Right atrium auricular region (tissue), 2 donors: ENCODE measurements around the gene ABCF3. TPM values are rescaled to one million over a fixed set of nuclear protein-coding genes. Genes with fewer than 3 reads are reported as not detected.
A peak's percentile ranks its signal among the peaks of the same experiment; 100 is the strongest.

Experiments
- DNase-seq: peaks from one replicate; pipeline ENCODE4 v3.0.0-alpha.2; 2019; ENCODE audit warnings: low spot score
- H3K27ac ChIP-seq, 2 donors: fragments of 200-600 bp; sonication (generic); 1 replicate in 1 of 2; 2 replicates in 1 of 2; pipeline ENCODE4 v1.5.1; 2016 to 2019
- H3K27me3 ChIP-seq, 2 donors: fragments of 200-600 bp; sonication (generic); one replicate each; pipeline versions ENCODE4 v1.5.1 to v1.6.0; 2017 to 2019
- H3K36me3 ChIP-seq: fragments of 200-600 bp; sonication (generic); one replicate; pipeline ENCODE4 v1.5.1; 2016
- H3K4me1 ChIP-seq, 2 donors: fragments of 200-600 bp; sonication (generic); one replicate each; pipeline versions ENCODE4 v1.5.1 to v1.6.0; 2017 to 2019
- H3K4me3 ChIP-seq, 2 donors: fragments of 200-600 bp; sonication (generic); 1 replicate in 1 of 2; 2 replicates in 1 of 2; pipeline ENCODE4 v1.5.1; 2017 to 2019; ENCODE audit warnings: mild to moderate bottlenecking in 1 of 2, moderate library complexity in 1 of 2
- H3K9me3 ChIP-seq, 2 donors: fragments of 200-600 bp; sonication (generic); one replicate each; pipeline ENCODE4 v1.5.1; 2019
- total RNA-seq, 2 donors: library from RNA; depleted of rRNA; stranded (reverse); fragments of >200 nt; gene quantifications; one replicate each; pipeline ENCODE4 v1.1.0, GENCODE V29; 2016
- TF ChIP-seq, protein P1 (sequence below), 2 donors: fragments of 200-600 bp; sonication (generic); IDR thresholded peaks; one replicate each; pipeline ENCODE4 v1.5.1; 2019; ENCODE audit warnings: antibody characterized with exemption in 2 of 2

Gene ABCF3
- total RNA-seq, 2 donors from 2014 or later, result 42.8 to 47.9 TPM

DNA sequence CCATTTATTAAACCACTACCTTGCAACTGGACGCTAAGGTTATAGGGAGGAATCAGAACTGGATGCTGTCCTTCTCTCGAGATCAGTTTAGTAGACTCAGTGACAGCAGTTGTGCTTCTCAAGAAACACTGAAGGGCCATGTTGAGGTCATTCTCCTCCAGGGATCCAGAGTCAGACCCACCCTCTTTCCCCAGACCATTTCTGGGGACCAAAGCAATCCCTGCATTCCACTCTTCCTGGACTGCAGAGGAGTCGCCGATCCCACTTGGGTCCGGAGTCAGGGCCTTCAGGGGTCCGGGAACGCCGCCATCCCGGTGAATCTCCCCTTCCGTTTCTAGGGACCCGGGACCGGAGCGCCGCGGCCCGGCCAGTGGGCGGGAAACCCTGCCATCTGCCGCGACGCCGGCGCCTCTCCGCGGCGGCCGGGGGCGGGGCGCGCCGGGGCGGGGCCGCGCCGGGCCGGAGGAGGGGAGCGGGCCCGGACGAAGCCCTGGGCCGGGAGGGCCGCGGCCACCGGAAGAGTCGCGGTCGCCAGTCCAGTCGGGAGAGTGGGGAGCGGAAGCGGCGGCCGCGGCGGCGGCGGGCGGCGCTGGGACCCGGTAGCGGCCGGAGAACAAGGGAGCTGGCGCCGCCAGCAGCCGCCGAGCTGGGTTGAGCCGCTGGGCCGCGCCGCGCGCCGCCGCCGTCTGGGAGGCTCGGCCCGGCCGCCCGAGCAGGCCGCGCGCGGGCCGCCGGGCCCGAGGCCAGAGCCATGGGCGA is 30.9 kb upstream of the ABCF3 start, which contains the start of gene DVL3:
Gene DVL3 (plus strand): TSS at position 493 of the 759 bp plus-strand sequence. CDS start 259 bp downstream, at position 752.
- Histone ChIP-seq H3K36me3 (no peaks in the 10 kb centered on the region), H3K4me1 (peaks cover 0 to 50% of the 10 kb centered on the region in 2 donors), H3K27me3 (no peaks in the 10 kb centered on the region), H3K4me3 (peak within 1 kb of the TSS; percentile 79 to 95), H3K27ac (peak within 1 kb of the TSS; percentile 88 to 89), H3K9me3 (no peaks in the 10 kb centered on the region)
- DNase-seq, result no peak
- TF ChIP-seq, protein P1, sequence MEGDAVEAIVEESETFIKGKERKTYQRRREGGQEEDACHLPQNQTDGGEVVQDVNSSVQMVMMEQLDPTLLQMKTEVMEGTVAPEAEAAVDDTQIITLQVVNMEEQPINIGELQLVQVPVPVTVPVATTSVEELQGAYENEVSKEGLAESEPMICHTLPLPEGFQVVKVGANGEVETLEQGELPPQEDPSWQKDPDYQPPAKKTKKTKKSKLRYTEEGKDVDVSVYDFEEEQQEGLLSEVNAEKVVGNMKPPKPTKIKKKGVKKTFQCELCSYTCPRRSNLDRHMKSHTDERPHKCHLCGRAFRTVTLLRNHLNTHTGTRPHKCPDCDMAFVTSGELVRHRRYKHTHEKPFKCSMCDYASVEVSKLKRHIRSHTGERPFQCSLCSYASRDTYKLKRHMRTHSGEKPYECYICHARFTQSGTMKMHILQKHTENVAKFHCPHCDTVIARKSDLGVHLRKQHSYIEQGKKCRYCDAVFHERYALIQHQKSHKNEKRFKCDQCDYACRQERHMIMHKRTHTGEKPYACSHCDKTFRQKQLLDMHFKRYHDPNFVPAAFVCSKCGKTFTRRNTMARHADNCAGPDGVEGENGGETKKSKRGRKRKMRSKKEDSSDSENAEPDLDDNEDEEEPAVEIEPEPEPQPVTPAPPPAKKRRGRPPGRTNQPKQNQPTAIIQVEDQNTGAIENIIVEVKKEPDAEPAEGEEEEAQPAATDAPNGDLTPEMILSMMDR (IDR thresholded peaks at IDR 0.05), result no peak

DNA sequence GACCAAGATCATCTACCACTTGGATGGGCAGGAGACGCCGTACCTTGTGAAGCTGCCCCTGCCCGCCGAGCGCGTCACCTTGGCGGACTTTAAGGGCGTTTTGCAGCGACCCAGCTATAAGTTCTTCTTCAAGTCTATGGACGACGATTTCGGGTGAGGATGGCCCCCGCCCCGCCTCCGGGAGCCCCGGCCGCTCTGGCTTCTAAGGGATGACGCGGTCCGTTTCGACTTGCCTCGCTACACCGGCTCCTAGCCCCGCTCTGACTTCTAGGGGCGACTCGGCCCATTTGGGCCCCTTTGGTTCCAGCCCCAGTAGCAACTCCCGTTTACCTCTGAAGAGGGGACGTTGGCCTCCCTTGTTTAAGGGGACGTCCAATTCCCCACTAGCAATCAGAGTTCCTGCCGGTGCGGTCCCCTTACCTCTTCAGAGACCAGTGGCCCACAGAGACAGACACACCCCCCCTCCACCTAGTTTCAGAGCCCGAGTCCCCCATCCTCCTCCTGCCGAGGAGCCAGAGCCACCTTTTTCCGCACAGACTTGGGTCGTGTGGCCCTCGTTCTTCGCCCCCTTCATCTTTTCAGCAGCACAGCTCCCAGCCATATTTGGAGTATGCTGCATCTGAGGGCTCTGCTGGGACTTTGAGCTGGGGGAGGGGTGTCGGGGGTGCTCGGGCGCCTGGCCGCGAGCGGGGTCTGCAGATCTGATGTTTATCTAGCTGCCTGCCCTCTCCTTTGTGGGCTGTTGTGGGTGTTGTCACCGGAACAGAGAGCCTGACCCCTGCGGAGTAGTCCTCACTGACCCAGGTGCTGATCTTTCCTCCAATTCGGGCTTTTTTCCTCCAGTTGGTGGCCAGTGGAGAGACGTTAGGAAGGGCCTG is 30.1 kb upstream of the ABCF3 start:
- Histone ChIP-seq H3K27me3 (no peaks in the 10 kb centered on the region), H3K9me3 (no peaks in the 10 kb centered on the region), H3K27ac (peak overlapping the region; percentile 88 to 89), H3K36me3 (no peaks in the 10 kb centered on the region), H3K4me3 (peak overlapping the region; percentile 79 to 95), H3K4me1 (peaks cover 0 to 58% of the 10 kb centered on the region in 2 donors)
- DNase-seq, result peak; percentile 70
- TF ChIP-seq, protein P1 (IDR thresholded peaks at IDR 0.05), result no peak

DNA sequence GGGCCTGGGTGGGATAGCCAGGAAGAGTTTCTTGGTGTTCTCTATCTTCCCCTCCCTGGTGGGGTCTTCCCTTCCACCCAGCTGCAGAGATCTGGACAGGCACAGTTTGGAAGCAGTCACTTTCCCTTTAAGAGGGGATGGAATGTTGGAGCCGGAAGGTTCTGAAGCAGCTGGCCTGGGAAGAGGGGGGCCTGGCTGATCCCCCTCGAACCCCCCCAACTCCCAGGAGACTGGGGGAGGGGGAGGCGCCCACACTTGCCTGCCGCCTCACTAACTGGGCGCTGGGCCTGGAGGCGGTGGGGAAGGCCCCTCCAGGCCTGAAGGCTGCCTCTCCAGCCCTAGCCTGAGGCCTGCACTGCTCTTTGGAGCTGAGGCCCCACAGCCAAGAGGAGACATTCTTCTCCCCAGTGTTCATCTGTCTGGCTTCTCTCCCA is 29.5 kb upstream of the ABCF3 start:
- Histone ChIP-seq H3K4me1 (peaks cover 0 to 64% of the 10 kb centered on the region in 2 donors), H3K27ac (peak overlapping the region; percentile 88 to 89), H3K9me3 (no peaks in the 10 kb centered on the region)

DNA sequence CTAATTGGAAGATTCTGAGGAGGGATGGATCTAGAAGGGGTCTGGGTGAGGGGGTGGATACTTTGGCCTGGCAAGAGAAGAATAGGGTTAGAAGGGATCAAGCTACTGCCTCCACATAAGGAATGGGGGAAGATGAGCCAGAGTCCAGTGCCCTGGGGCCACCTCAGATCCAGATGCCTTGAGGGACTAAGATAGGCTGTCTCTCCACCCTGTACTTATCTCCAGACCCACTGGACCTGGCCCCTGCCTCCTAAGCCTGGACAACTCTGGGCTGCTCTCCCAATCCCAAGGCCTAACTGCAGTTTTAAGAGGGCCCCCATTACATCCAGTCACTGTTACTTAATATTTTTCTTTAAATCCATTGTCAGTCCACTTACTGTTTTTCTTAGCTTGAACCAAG is 28.8 kb upstream of the ABCF3 start:
- peaks cover 0 to 71% of the 10 kb centered on the region in 2 donors for H3K4me1 ChIP-seq
- no peaks in the 10 kb centered on the region for H3K36me3 ChIP-seq
- H3K9me3 ChIP-seq, result no peaks in the 10 kb centered on the region
- TF ChIP-seq, protein P1 (IDR thresholded peaks at IDR 0.05), result no peak
- no peaks in the 10 kb centered on the region for H3K27me3 ChIP-seq
- peak overlapping the region; percentile 79 to 95 for H3K4me3 ChIP-seq
- DNase-seq, result no peak
- H3K27ac ChIP-seq, result peak overlapping the region; percentile 88 to 89

More for the DNA sequence above, 29.5 kb upstream of the ABCF3 start:
- no peaks in the 10 kb centered on the region for H3K27me3 ChIP-seq
- TF ChIP-seq, protein P1 (IDR thresholded peaks at IDR 0.05), result no peak
- DNase-seq, result no peak
- H3K36me3 ChIP-seq, result no peaks in the 10 kb centered on the region
- H3K4me3 ChIP-seq, result peak overlapping the region; percentile 79 to 95

DNA sequence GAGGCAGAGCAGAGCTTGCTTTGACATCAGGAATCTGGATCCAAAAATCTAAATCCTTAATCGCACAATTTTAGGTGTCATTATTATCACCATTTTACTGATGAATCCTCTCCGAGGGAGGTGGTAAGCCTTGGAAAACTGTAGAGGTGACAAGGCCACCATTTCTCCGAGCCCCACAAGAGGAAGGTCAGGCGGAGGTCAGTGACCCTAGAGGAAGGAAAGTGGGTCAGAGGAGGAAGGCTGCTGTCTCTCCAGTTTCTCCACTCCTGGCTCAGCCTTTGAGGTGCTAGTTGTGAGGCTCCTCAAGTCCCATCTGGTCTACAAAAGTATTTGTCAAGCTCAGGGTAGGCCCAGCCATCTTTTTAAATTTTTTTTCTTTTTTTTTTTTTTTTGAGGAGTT is 27.6 kb upstream of the ABCF3 start:
- no peak overlapping the region for H3K4me3 ChIP-seq
- H3K9me3 ChIP-seq, result no peaks in the 10 kb centered on the region
- TF ChIP-seq, protein P1 (IDR thresholded peaks at IDR 0.05), result no peak
- peaks cover 4% of the 10 kb centered on the region for H3K36me3 ChIP-seq
- H3K27me3 ChIP-seq, result no peaks in the 10 kb centered on the region
- peaks cover 0 to 80% of the 10 kb centered on the region in 2 donors for H3K4me1 ChIP-seq
- peak overlapping the region; percentile 88 to 89 for H3K27ac ChIP-seq
- no peak for DNase-seq
